HK-2 (cell line): ENCODE data around the gene MRNIP.

Source experiments
- DNase-seq: peaks from one replicate; pipeline ENCODE4 v3.0.0-alpha.2; 2018; ENCODE audit not compliant: unreplicated experiment

MRNIP gene

GRCh38 chr5:179803651-179804554, 54.7 kb downstream of the MRNIP start:
- DNase-seq, result no peak

GRCh38 chr5:179802950-179803562, 55.6 kb downstream of the MRNIP start:
- DNase-seq, result no peak

- no peak for DNase-seq
Observed at GRCh38 chr5:179802207-179802883, 56.3 kb downstream of the MRNIP start.

GRCh38 chr5:179801304-179802206, 57.1 kb downstream of the MRNIP start:
- DNase-seq, result no peak

GRCh38 chr5:179800696-179801201, 57.9 kb downstream of the MRNIP start:
- DNase-seq, result no peak

GRCh38 chr5:179800071-179800695, 58.4 kb downstream of the MRNIP start:
- DNase-seq, result no peak

GRCh38 chr5:179799644-179799973, 59.0 kb downstream of the MRNIP start:
- no peak for DNase-seq

- no peak for DNase-seq
Observed at GRCh38 chr5:179798771-179799643, 59.6 kb downstream of the MRNIP start.

GRCh38 chr5:179798144-179798770, 60.4 kb downstream of the MRNIP start:
- DNase-seq, result no peak

- DNase-seq, result no peak
Observed at GRCh38 chr5:179797741-179798140, 60.9 kb downstream of the MRNIP start.

- DNase-seq, result no peak
Observed at GRCh38 chr5:179796877-179797608, 61.6 kb downstream of the MRNIP start.

GRCh38 chr5:179795863-179796833, 62.5 kb downstream of the MRNIP start:
- peak; percentile 80 for DNase-seq

- peak; percentile 35 for DNase-seq
Observed at GRCh38 chr5:179795049-179795862, 63.4 kb downstream of the MRNIP start.

GRCh38 chr5:179794575-179794974, 64.0 kb downstream of the MRNIP start:
- no peak for DNase-seq

GRCh38 chr5:179794171-179794570, 64.4 kb downstream of the MRNIP start:
- no peak for DNase-seq

- no peak for DNase-seq
Observed at GRCh38 chr5:179793468-179794139, 65.0 kb downstream of the MRNIP start, which contains the start of gene LTC4S. Gene LTC4S (plus strand): TSS chr5:179793986. CDS start chr5:179794081, 95 bp downstream.
